ENCODE data around the gene NMNAT1. TPM values are rescaled to one million over a fixed set of nuclear protein-coding genes. Genes with fewer than 3 reads are reported as not detected.
"Not testable (repeated sequence)": the region's sequence is repeated elsewhere in the genome, so short reads cannot be mapped to it uniquely, and the experiment has no call there.

NMNAT1 gene
- total RNA-seq, 1 experiment from 2014 or later, result 7.6 TPM

DNA sequence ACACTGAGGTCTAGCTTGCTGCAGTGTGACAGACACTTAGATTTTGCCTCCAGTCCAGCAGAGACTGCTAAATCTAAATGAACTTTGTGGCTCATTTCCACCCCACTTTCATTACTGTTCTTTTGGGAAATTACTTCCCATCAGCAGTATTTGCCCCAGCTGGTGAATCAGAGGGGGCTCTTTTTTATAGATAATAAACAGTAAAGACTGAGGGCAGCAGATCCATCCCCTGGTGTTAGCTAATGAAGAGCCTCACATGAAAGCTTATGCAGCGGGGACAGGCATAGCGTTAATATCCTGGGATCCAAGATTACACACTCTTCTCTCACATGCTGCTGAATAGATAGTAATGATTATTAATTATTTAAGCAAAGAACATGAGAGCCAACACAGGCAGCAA lies 26.8 kb upstream of the NMNAT1 start:
- BruUV-seq (replicated peaks), result no TSS peak
- H3K36me3 ChIP-seq (ENCODE audit: control insufficient read depth, insufficient read depth, low read length), result no peaks in the 10 kb centered on the region
- no peaks in the 10 kb centered on the region for H3K4me1 ChIP-seq (ENCODE audit: control insufficient read depth, insufficient read depth, low read length)
- no peak overlapping the region for H3K4me3 ChIP-seq (ENCODE audit: low read depth in 2 of 2, low read length in 2 of 2)
- intact Hi-C loops (cut with micrococcal nuclease; ENCODE audit: unreplicated experiment), result no loop called here
- TF ChIP-seq, protein P1, sequence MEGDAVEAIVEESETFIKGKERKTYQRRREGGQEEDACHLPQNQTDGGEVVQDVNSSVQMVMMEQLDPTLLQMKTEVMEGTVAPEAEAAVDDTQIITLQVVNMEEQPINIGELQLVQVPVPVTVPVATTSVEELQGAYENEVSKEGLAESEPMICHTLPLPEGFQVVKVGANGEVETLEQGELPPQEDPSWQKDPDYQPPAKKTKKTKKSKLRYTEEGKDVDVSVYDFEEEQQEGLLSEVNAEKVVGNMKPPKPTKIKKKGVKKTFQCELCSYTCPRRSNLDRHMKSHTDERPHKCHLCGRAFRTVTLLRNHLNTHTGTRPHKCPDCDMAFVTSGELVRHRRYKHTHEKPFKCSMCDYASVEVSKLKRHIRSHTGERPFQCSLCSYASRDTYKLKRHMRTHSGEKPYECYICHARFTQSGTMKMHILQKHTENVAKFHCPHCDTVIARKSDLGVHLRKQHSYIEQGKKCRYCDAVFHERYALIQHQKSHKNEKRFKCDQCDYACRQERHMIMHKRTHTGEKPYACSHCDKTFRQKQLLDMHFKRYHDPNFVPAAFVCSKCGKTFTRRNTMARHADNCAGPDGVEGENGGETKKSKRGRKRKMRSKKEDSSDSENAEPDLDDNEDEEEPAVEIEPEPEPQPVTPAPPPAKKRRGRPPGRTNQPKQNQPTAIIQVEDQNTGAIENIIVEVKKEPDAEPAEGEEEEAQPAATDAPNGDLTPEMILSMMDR (IDR thresholded peaks at IDR 0.05), result no peak
- TF ChIP-seq SIN3A (IDR thresholded peaks at IDR 0.05; ENCODE audit: borderline replicate concordance, insufficient read depth, low read depth, low read length) (no peak), POLR2AphosphoS5 (IDR thresholded peaks at IDR 0.05; ENCODE audit: low read depth, low read length) (no peak), TCF7L2 (IDR thresholded peaks at IDR 0.05; ENCODE audit: low read depth, low read length) (no peak)
- TF ChIP-seq, protein P2, sequence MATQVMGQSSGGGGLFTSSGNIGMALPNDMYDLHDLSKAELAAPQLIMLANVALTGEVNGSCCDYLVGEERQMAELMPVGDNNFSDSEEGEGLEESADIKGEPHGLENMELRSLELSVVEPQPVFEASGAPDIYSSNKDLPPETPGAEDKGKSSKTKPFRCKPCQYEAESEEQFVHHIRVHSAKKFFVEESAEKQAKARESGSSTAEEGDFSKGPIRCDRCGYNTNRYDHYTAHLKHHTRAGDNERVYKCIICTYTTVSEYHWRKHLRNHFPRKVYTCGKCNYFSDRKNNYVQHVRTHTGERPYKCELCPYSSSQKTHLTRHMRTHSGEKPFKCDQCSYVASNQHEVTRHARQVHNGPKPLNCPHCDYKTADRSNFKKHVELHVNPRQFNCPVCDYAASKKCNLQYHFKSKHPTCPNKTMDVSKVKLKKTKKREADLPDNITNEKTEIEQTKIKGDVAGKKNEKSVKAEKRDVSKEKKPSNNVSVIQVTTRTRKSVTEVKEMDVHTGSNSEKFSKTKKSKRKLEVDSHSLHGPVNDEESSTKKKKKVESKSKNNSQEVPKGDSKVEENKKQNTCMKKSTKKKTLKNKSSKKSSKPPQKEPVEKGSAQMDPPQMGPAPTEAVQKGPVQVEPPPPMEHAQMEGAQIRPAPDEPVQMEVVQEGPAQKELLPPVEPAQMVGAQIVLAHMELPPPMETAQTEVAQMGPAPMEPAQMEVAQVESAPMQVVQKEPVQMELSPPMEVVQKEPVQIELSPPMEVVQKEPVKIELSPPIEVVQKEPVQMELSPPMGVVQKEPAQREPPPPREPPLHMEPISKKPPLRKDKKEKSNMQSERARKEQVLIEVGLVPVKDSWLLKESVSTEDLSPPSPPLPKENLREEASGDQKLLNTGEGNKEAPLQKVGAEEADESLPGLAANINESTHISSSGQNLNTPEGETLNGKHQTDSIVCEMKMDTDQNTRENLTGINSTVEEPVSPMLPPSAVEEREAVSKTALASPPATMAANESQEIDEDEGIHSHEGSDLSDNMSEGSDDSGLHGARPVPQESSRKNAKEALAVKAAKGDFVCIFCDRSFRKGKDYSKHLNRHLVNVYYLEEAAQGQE (IDR thresholded peaks at IDR 0.05; ENCODE audit: insufficient read depth in 1 of 2, low read depth in 2 of 2, low read length in 1 of 2), result no peak
- ATAC-seq (no peak), DNase-seq (ENCODE audit: low read depth, low spot score) (no peak)
- no peaks in the 10 kb centered on the region for H3K9me3 ChIP-seq (ENCODE audit: control insufficient read depth, insufficient read depth, low read depth, low read length)
- CTCF ChIA-PET, result interaction anchor here (0.5 to 0.6 kb wide), 2 partner anchors 21 to 187 kb away, joined by 3 to 5 read pairs; no protein-coding TSS in a partner anchor
- POLR2A ChIA-PET, result no interaction called here
- H3K27ac ChIP-seq (ENCODE audit: low read length), result no peak overlapping the region
- H3K27me3 ChIP-seq (ENCODE audit: control insufficient read depth, insufficient read depth, low read length), result no peaks in the 10 kb centered on the region
- in situ Hi-C loops (cut with HindIII; ENCODE audit: low pct_unique_long_range_greater_than_20kb, low sequenced_read_pairs), result no loop called here

DNA sequence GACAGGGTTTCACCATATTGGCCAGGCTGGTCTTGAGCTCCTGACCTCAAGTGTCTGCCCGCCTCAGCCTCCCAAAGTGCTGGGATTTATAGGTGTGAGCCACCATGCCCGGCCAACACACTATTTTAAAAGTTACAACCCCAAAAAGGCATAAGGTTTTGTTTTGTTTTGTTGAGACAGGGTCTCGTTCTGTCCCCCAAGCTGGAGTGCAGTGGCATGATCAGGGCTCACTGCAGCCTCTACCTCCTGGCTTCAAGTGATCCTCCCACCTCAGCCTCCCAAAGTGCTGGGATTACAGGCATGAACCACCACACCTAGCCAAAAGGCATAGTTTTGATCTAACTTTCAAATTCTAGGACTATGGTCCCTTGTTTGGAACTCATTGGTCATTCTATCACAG lies 25.8 kb upstream of the NMNAT1 start:
- BruUV-seq (replicated peaks); POLR2A ChIA-PET; H3K4me1 ChIP-seq (ENCODE audit: control insufficient read depth, insufficient read depth, low read length); intact Hi-C loops (cut with micrococcal nuclease; ENCODE audit: unreplicated experiment); H3K4me3 ChIP-seq (ENCODE audit: low read depth in 2 of 2, low read length in 2 of 2); in situ Hi-C loops (cut with HindIII; ENCODE audit: low pct_unique_long_range_greater_than_20kb, low sequenced_read_pairs); ATAC-seq; H3K9me3 ChIP-seq (ENCODE audit: control insufficient read depth, insufficient read depth, low read depth, low read length); H3K27me3 ChIP-seq (ENCODE audit: control insufficient read depth, insufficient read depth, low read length); H3K36me3 ChIP-seq (ENCODE audit: control insufficient read depth, insufficient read depth, low read length); DNase-seq (ENCODE audit: low read depth, low spot score); CTCF ChIA-PET; H3K27ac ChIP-seq (ENCODE audit: low read length): not testable (repeated sequence)

DNA sequence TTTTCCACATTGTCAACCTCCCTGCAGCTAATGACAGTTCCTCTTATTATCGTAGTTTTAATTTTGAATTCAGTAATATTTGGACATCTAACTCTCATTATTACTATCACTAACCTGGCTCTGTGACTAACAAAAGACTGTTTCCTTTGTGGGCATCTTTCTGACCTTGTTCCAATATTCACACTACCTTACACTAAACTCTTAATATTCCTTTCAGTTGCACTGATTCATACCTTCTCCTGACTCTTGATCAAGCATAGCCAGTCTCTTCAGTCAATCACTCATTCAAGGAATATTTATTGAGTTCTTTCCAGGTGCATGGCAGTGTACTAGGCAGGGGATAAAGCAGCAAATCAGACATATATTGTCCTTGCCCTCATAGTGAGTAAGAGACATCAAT lies 25.4 kb upstream of the NMNAT1 start:
- ChIA-PET CTCF (interaction anchor here (0.6 kb wide), 1 partner anchor 68 kb away, joined by 3 read pairs; no protein-coding TSS in a partner anchor), POLR2A (no interaction called here)
- Histone ChIP-seq H3K9me3 (ENCODE audit: control insufficient read depth, insufficient read depth, low read depth, low read length) (no peaks in the 10 kb centered on the region), H3K27me3 (ENCODE audit: control insufficient read depth, insufficient read depth, low read length) (no peaks in the 10 kb centered on the region), H3K27ac (ENCODE audit: low read length) (no peak overlapping the region), H3K36me3 (ENCODE audit: control insufficient read depth, insufficient read depth, low read length) (no peaks in the 10 kb centered on the region), H3K4me1 (ENCODE audit: control insufficient read depth, insufficient read depth, low read length) (no peaks in the 10 kb centered on the region), H3K4me3 (ENCODE audit: low read depth in 2 of 2, low read length in 2 of 2) (no peak overlapping the region)
- no TSS peak for BruUV-seq (replicated peaks)
- TF ChIP-seq POLR2AphosphoS5 (IDR thresholded peaks at IDR 0.05; ENCODE audit: low read depth, low read length), result no peak
- no peak for TF ChIP-seq TCF7L2 (IDR thresholded peaks at IDR 0.05; ENCODE audit: low read depth, low read length)
- TF ChIP-seq, protein P1 (IDR thresholded peaks at IDR 0.05), result no peak
- no peak for TF ChIP-seq SIN3A (IDR thresholded peaks at IDR 0.05; ENCODE audit: borderline replicate concordance, insufficient read depth, low read depth, low read length)
- TF ChIP-seq, protein P2 (IDR thresholded peaks at IDR 0.05; ENCODE audit: insufficient read depth in 1 of 2, low read depth in 2 of 2, low read length in 1 of 2), result no peak
- DNase-seq (ENCODE audit: low read depth, low spot score) (no peak), ATAC-seq (no peak)
- intact Hi-C loops (cut with micrococcal nuclease; ENCODE audit: unreplicated experiment) (no loop called here), in situ Hi-C loops (cut with HindIII; ENCODE audit: low pct_unique_long_range_greater_than_20kb, low sequenced_read_pairs) (no loop called here)
